Kidney epithelial cell (primary cell): ENCODE results near the gene SUN2. TPM values are rescaled to one million over a fixed set of nuclear protein-coding genes. Genes with fewer than 3 reads are reported as not detected.

ENCODE experiments used
- DNase-seq: peaks from one replicate; pipeline ENCODE4 v3.0.0-alpha.2; 2010; ENCODE audit warnings: low read depth
- H3K27me3 ChIP-seq: 2 replicates; pipeline ENCODE4 v1.6.0; 2011; ENCODE audit warnings: low read length; ENCODE audit not compliant: control insufficient read depth, insufficient read depth
- H3K36me3 ChIP-seq: 2 replicates; pipeline ENCODE4 v1.5.1; 2011; ENCODE audit warnings: low read length; ENCODE audit not compliant: control insufficient read depth, insufficient read depth
- H3K4me3 ChIP-seq: 2 replicates; pipeline ENCODE4 v1.5.1; 2011; ENCODE audit warnings: low read depth, mild to moderate bottlenecking, control low read depth, low read length
- CTCF ChIP-seq: IDR thresholded peaks from 2 replicates; pipeline ENCODE4 v1.5.1; 2011; ENCODE audit warnings: mild to moderate bottlenecking, moderate library complexity, low read length, control low read depth, inconsistent platforms; ENCODE audit not compliant: insufficient read depth, poor library complexity, severe bottlenecking
- total RNA-seq: library from RNA; depleted of rRNA; stranded (reverse); fragments of >200 nt; gene quantifications from 2 replicates; pipeline ENCODE4 v1.2.3, GENCODE V29; 2015

SUN2 gene
- total RNA-seq, 1 donor from 2014 or later, result 105 TPM

GRCh38 chr22:38767313-38767712 is 11.5 kb upstream of the SUN2 start:
- TF ChIP-seq CTCF, result no peak
- H3K36me3 ChIP-seq, result no peaks in the 10 kb centered on the region
- peaks cover 10% of the 10 kb centered on the region for H3K27me3 ChIP-seq
- H3K4me3 ChIP-seq, result no peak overlapping the region
- no peak for DNase-seq

- H3K27me3 ChIP-seq, result peaks cover 10% of the 10 kb centered on the region
- DNase-seq, result peak; percentile 47
- H3K36me3 ChIP-seq, result no peaks in the 10 kb centered on the region
- TF ChIP-seq CTCF, result peak; percentile 97
- no peak overlapping the region for H3K4me3 ChIP-seq
These were observed 10.4 kb upstream of the SUN2 start for GRCh38 chr22:38766076-38766777.

GRCh38 chr22:38762551-38762983 is 6.8 kb upstream of the SUN2 start:
- no peak overlapping the region for H3K4me3 ChIP-seq
- TF ChIP-seq CTCF, result no peak
- DNase-seq, result no peak
- H3K36me3 ChIP-seq, result no peaks in the 10 kb centered on the region
- H3K27me3 ChIP-seq, result peaks cover 10% of the 10 kb centered on the region

- Histone ChIP-seq H3K36me3 (no peaks in the 10 kb centered on the region), H3K4me3 (no peak overlapping the region), H3K27me3 (peaks cover 3% of the 10 kb centered on the region)
- no peak for TF ChIP-seq CTCF
- no peak for DNase-seq
These were observed 5.7 kb upstream of the SUN2 start for GRCh38 chr22:38761202-38762162.

- H3K36me3 ChIP-seq, result no peaks in the 10 kb centered on the region
- no peak for DNase-seq
- no peak overlapping the region for H3K4me3 ChIP-seq
- H3K27me3 ChIP-seq, result peaks cover under 1% of the 10 kb centered on the region
- TF ChIP-seq CTCF, result no peak
These were observed 4.8 kb upstream of the SUN2 start for GRCh38 chr22:38760477-38761201.
